Measurements from ENCODE around the gene ALDH4A1. TPM values are rescaled to one million over a fixed set of nuclear protein-coding genes. Genes with fewer than 3 reads are reported as not detected.
A peak's percentile ranks its signal among the peaks of the same experiment; 100 is the strongest.

Gene ALDH4A1
- total RNA-seq, 4 donors from 2014 or later, result 19.9 to 24.8 (median 22.5) TPM

GRCh38 chr1:18942340-18942739 lies 40.0 kb upstream of the ALDH4A1 start:
- TF ChIP-seq CTCF (IDR thresholded peaks at IDR 0.05) (no peak), EP300 (IDR thresholded peaks at IDR 0.05) (no peak), POLR2A (IDR thresholded peaks at IDR 0.05) (no peak), POLR2AphosphoS5 (IDR thresholded peaks at IDR 0.05) (no peak)
- ATAC-seq, result no peak
- H3K9me3 ChIP-seq, result no peaks in the 10 kb centered on the region
- peaks cover 0 to 100% (median 60%) of the 10 kb centered on the region in 3 donors for H3K4me1 ChIP-seq
- H3K27ac ChIP-seq, result peak overlapping the region in 3 of 4 donors; percentile 26 to 65 (median 41)
- 75 to 80% methylated on average over 1 to 4 of the region's 4 CpGs for WGBS, 2 donors (ENCODE audit: low coverage in 1 of 2)
- H3K4me3 ChIP-seq, result no peak overlapping the region
- no peaks in the 10 kb centered on the region for H3K36me3 ChIP-seq
- H3K27me3 ChIP-seq, result no peaks in the 10 kb centered on the region

- H3K27me3 ChIP-seq, result no peaks in the 10 kb centered on the region
- no peak for ATAC-seq
- peak overlapping the region in 3 of 4 donors; percentile 26 to 65 (median 41) for H3K27ac ChIP-seq
- H3K9me3 ChIP-seq, result no peaks in the 10 kb centered on the region
- peaks cover 0 to 100% (median 56%) of the 10 kb centered on the region in 3 donors for H3K4me1 ChIP-seq
- 73 to 80% methylated on average over 5 to 8 of the region's 18 CpGs for WGBS, 2 donors (ENCODE audit: low coverage in 1 of 2)
- H3K4me3 ChIP-seq, result no peak overlapping the region
- no peaks in the 10 kb centered on the region for H3K36me3 ChIP-seq
- TF ChIP-seq CTCF (IDR thresholded peaks at IDR 0.05), result no peak
- no peak for TF ChIP-seq POLR2A (IDR thresholded peaks at IDR 0.05)
- no peak for TF ChIP-seq EP300 (IDR thresholded peaks at IDR 0.05)
- TF ChIP-seq POLR2AphosphoS5 (IDR thresholded peaks at IDR 0.05), result no peak
These were observed 39.1 kb upstream of the ALDH4A1 start for GRCh38 chr1:18941221-18942141.

- Histone ChIP-seq H3K9me3 (no peaks in the 10 kb centered on the region), H3K4me3 (no peak overlapping the region), H3K36me3 (no peaks in the 10 kb centered on the region), H3K27me3 (no peaks in the 10 kb centered on the region), H3K27ac (peak overlapping the region in 3 of 4 donors; percentile 9 to 65 (median 43)), H3K4me1 (peaks cover 0 to 97% (median 50%) of the 10 kb centered on the region in 3 donors)
- ATAC-seq, result no peak
- TF ChIP-seq POLR2AphosphoS5 (IDR thresholded peaks at IDR 0.05), result no peak
- no peak for TF ChIP-seq EP300 (IDR thresholded peaks at IDR 0.05)
- no peak for TF ChIP-seq CTCF (IDR thresholded peaks at IDR 0.05)
- TF ChIP-seq POLR2A (IDR thresholded peaks at IDR 0.05), result no peak
- WGBS, 2 donors (ENCODE audit: low coverage in 1 of 2), result 39 to 62% methylated on average over 4 to 11 of the region's 13 CpGs
These were observed 38.1 kb upstream of the ALDH4A1 start for GRCh38 chr1:18940303-18941020.

GRCh38 chr1:18939398-18940302 lies 37.3 kb upstream of the ALDH4A1 start:
- Histone ChIP-seq H3K4me3 (no peak overlapping the region), H3K27me3 (no peaks in the 10 kb centered on the region), H3K27ac (peak overlapping the region in 2 of 4 donors; percentile 43 to 60), H3K9me3 (no peaks in the 10 kb centered on the region), H3K4me1 (peaks cover 0 to 89% (median 42%) of the 10 kb centered on the region in 3 donors), H3K36me3 (no peaks in the 10 kb centered on the region)
- ATAC-seq, result no peak
- no peak for TF ChIP-seq POLR2AphosphoS5 (IDR thresholded peaks at IDR 0.05)
- no peak for TF ChIP-seq POLR2A (IDR thresholded peaks at IDR 0.05)
- no peak for TF ChIP-seq CTCF (IDR thresholded peaks at IDR 0.05)
- TF ChIP-seq EP300 (IDR thresholded peaks at IDR 0.05), result no peak
- 62 to 71% methylated on average over 2 to 4 of the region's 7 CpGs for WGBS, 2 donors (ENCODE audit: low coverage in 1 of 2)

All from gastroesophageal sphincter (tissue), 4 donors.